Kidney capillary endothelial cell (primary cell): Measurements from ENCODE around the gene FRMPD4.

Source experiments
- DNase-seq: peaks from one replicate; pipeline ENCODE4 v3.0.0-alpha.2; 2018; ENCODE audit warnings: low spot score

Gene FRMPD4

DNA sequence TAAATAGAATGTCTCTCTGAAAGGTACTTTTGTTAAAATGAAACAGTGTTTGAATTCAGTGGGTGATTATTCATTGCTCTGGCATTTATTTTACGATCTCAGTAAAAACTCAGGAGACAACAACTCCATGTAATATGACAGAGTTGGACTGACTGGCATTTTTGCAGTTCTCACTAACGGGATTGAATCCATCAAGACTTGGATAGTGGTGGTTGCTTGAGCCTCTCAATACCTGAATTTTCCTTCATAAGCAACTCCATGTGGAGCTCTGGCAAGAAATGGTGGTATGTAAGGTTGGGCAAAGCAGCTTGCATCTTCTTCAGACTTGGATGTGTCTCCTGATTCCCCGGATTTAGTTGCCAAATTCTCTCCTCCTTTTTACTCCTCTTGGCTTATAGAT is 72.7 kb downstream of the FRMPD4 start:
- no peak for DNase-seq

GRCh38 chrX:12223650-12224049 is 85.4 kb downstream of the FRMPD4 start:
- DNase-seq = no peak

- DNase-seq = no peak
These were observed 86.8 kb downstream of the FRMPD4 start for GRCh38 chrX:12225107-12225506.

DNA sequence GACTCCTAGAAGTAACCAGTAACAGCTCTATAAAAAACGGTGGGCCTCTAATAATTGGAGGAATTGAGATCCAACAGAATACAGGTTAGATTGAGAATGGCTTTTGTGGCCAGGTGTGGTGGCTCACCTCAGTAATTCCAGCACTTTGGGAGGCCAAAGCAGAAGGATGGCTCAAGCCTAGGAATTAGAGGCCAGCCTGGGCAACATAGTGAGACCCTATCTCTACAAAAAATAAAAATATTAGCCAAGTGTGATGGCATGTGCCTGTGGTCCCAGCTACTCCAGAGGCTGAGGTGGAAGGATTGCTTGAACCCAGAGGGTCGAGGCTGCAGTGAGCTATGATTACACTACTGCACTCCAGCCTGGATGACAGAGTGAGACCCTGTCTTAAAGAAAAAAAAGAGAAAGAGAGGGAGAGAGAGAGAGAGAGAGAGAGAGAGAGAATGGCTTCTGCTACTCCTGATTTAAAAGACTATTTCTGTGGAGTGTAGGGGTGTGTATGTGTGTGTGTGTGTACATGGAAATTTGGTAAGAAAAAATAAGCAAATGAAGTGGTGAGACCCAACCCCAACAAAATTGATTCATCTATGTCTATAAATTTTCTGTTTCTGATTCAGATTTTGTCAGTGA is 89.3 kb downstream of the FRMPD4 start:
- DNase-seq = no peak

DNA sequence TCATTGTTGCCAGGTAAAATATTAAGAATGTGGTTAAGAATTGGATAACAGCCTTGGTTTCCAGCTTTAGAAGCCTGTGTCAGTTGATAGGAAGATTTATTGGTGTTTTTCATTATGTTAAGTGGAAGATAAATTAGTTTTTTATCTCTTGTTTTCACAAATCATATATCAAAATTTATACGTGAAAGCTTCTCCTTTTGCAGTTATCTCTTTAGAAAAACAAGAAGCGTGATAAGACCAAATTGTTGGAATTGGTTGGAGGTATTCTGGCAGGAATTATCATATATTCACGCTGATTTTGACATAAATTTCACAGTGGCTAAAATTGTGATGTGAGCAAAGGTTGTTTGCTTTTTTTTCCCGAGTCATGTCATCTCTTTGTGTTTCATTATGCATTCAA is 90.6 kb downstream of the FRMPD4 start:
- no peak for DNase-seq

DNA sequence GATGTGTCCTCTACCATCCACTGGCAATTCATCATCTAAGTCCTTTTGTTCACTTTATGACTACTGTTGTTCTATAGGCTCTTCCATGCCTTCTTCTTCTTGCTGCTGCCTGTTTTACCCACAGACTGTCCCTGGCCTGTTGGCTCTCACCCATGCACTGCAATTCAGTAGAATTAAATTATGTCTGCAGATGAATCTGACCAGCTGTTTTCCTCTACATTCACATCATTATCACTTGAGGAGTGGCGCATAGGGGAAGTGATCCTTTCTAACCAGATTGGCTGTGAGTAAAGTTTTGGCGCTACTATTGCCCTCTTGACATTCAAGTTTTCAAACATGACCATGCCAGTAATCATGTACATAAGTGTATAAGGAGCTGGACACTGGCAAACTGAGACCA is 91.7 kb downstream of the FRMPD4 start:
- DNase-seq = no peak

GRCh38 chrX:12234534-12235329 is 96.5 kb downstream of the FRMPD4 start:
- no peak for DNase-seq

DNA sequence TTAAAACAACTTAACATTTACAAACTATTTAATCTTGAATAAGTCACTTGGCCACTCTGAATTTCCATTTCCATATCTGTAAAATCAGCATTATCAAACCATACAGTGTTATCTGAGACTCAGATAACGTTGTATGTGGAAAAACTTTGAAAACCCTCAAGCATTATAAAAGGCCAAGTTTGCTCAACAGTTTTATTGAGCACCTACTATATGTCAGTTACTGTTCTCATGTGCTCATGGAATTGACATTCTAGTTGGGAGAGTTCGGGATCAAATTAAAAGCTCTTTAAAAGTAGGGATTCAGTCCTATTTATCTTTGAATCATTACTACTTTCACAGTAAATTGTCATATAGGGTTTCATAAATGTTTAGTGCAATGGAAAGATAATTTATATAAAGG is 97.9 kb downstream of the FRMPD4 start:
- DNase-seq = no peak

DNA sequence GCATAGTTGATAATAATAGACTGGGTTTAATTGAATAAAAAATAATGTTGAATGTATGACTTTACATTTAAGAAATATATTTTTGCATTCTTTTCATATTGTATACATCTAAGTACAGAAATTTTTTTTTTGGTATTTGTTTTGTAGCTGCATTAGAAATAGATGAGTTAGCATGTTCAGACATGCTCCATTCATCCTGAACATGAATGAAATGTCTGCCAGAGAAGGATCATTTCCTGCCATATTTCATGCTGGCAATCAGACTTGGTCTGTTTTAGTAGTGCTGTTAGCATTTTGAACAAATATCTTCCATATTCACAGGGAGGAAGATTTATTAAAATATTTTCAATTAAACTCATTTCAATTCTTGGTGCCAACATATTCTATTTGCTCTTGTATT is 98.9 kb downstream of the FRMPD4 start:
- DNase-seq = no peak

- no peak for DNase-seq
These were observed 99.5 kb downstream of the FRMPD4 start for GRCh38 chrX:12237771-12238170.

DNA sequence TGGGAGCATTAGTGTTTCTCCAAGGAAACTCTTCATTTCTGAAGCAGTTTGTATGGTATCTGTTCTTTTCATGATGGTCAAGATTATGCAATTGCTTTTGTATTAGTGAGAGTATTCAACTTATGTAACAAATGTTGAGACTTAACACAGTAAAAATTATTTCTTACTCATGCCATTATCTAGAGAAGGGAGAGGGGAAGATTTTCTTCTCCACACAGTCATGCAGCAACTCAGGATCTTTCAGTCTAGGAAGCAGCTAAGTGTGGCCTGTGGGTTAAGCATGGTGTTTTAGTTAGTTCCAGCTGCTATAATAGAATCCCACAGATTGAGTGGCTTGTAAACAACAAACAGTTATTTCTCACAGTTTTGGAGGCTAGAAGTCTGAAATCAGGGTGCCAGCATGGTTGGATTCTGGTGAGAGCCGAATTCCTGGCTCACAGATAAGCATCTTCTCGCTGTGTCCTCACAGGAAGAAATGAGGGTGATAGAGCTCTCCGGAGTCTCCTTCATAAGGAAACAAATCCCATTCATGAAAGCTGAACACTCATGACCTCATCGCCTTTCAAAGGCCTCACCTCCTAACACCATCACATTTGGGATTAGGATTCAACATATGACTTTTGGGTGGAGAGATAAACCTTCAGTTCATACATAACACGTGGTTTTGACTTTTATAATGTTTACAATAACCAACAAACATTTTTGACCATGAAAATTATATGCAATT is 101.2 kb downstream of the FRMPD4 start:
- no peak for DNase-seq

- DNase-seq = no peak
These were observed 102.2 kb downstream of the FRMPD4 start for GRCh38 chrX:12240491-12240890.

DNA sequence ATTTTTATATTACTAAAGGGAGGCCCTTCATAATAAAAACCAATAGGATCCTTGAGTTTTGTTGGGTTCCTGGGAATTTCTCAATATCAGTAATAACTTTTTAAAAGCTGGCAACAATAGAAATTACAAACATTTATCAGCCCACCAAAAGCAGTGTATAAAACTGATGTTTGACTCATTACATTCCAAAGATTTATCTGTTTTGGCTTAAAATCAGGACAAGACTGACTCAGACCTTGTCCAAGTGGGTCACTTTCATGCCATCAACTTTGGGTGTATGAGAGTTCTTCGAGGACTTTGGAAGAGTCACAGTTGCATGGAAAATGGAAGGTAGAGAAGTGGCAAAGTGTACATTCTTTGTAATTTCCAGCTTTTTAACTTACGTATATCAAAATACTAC is 102.8 kb downstream of the FRMPD4 start:
- no peak for DNase-seq

- DNase-seq = no peak
These were observed 107.7 kb downstream of the FRMPD4 start for GRCh38 chrX:12245650-12246645.

GRCh38 chrX:12249997-12250396 is 111.7 kb downstream of the FRMPD4 start:
- no peak for DNase-seq

DNA sequence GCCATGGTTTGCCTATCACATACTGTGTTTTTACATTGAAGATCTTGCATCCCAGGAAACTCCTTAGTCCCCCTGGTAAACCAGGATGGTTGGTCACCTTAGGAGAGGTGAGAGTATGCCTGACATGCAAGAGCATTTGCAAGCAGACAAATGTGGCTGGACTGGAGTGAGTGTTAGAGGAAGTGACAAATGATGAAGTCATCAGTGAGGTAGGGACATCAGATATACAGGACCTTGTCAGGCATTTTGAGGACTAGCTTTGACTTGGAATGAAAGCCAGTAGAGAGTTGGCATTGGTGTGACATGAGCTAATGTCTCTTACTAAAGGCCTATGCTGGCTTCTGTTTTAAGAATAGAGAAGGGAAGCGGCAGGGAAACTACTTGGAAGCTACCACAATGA is 124.9 kb downstream of the FRMPD4 start:
- no peak for DNase-seq

DNA sequence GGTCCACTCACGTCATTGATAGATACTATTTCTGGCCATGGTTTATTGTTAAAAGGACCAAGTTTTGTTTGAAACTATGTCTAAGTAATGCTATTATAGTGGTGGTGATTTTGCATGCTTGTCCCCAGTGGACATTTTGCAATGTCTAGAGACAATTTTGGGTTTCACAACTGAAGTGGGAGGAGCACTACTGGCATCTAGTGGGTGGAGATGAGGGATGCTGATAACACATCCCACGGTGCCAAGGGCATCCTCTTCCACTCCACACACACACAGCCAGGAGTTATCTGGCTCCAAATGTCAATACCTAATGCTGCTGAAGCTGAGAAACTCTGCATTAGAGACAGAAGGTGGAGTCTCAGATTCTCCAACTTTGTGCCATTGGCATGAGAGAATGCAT is 131.2 kb downstream of the FRMPD4 start:
- DNase-seq = no peak

DNA sequence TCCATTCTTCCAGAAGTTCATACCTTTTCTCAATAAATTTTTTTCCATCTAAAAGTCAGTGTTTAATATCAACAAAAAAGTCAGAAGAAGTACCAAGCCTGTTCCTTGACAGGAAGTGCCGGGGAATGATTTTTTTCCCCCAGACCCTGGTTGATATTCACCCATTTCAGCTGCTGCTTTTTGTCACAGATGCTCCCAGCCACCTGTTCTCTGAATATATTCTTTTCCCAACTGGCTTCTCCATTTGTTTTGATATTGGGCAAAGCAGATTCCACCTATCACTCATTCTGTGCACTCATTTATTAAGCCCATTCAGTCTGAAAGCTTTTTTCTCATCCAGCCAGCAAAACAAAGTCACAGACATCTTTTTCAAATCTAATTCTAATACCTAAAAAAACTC is 139.9 kb downstream of the FRMPD4 start:
- DNase-seq = no peak

- no peak for DNase-seq
These were observed 144.7 kb downstream of the FRMPD4 start for GRCh38 chrX:12282991-12283390.

DNA sequence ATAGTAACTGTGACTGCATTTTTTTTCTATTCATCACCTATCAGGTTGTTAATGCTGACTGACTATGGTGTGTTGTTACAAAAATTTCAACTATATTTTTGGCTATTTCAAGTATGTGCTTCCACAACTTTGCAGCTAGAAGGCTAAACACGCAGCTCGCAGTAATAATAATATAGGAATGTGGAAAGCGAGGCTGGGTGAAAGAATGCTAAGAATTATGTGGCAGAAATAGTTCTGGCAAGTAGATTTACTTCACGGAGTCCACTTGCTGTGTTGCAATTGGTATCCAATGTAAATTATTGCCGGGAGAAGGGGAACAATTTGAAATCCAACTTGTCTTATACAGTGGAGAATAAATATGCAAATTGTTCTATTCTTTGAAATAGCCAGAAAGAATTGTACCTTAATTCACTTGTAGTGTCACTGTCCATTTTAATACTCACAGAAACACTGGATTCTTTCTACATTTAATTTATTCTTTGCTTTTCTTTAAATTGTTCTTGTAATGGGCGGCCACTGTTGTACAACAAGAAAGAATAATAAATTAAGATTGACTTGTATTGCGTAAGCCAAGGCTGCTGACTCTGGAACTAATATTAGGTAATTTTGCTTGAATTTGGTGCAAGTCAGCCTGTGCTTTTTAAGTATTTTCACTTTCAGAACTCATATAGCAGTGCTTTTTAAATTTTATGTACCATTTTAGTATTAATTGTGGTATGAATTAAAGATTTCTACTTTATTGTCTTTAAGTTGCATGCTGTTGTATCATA is 154.9 kb downstream of the FRMPD4 start:
- DNase-seq = no peak

GRCh38 chrX:12297353-12297752 is 159.1 kb downstream of the FRMPD4 start:
- DNase-seq = no peak
